ENCODE data around the gene PRODH2.

The PRODH2 gene

GRCh38 chr19:35766571-35767104 lies 46.0 kb downstream of the PRODH2 start:
- Histone ChIP-seq H3K9me2 (replicated peaks; ENCODE audit: low read depth, low read length) (no peaks in the 10 kb centered on the region), H3K9ac (ENCODE audit: low read depth, low read length, poor library complexity, severe bottlenecking) (no peak overlapping the region), H3K9me3 (ENCODE audit: insufficient read depth, low read depth, low read length) (no peaks in the 10 kb centered on the region), H3K27me3 (ENCODE audit: insufficient read depth, low read length, poor library complexity, severe bottlenecking) (no peaks in the 10 kb centered on the region), H3F3A (ENCODE audit: low read depth) (no peaks in the 10 kb centered on the region), H3K4me1 (ENCODE audit: insufficient read depth, low read length, poor library complexity, severe bottlenecking) (no peaks in the 10 kb centered on the region), H3K4me2 (ENCODE audit: low read depth, low read length, poor library complexity, severe bottlenecking) (no peak overlapping the region), H3K4me3 (ENCODE audit: low read length, poor library complexity, severe bottlenecking) (no peak overlapping the region), H2AFZ (ENCODE audit: low read length) (no peak overlapping the region), H3K79me2 (ENCODE audit: insufficient read depth, low read length) (no peaks in the 10 kb centered on the region), H3K36me3 (ENCODE audit: insufficient read depth, low read length) (no peaks in the 10 kb centered on the region), H4K20me1 (ENCODE audit: insufficient read depth, low read length, poor library complexity, severe bottlenecking) (no peaks in the 10 kb centered on the region)
- no peak for TF ChIP-seq CTCF (conservative IDR thresholded peaks at IDR 0.05; ENCODE audit: low read length)
- no peak for TF ChIP-seq EZH2phosphoT487 (IDR thresholded peaks at IDR 0.05; ENCODE audit: borderline replicate concordance)

- no peaks in the 10 kb centered on the region for H3F3A ChIP-seq (ENCODE audit: low read depth)
- no peaks in the 10 kb centered on the region for H3K9me2 ChIP-seq (replicated peaks; ENCODE audit: low read depth, low read length)
- H4K20me1 ChIP-seq (ENCODE audit: insufficient read depth, low read length, poor library complexity, severe bottlenecking), result no peaks in the 10 kb centered on the region
- H3K9me3 ChIP-seq (ENCODE audit: insufficient read depth, low read depth, low read length), result no peaks in the 10 kb centered on the region
- H2AFZ ChIP-seq (ENCODE audit: low read length), result no peak overlapping the region
- no peaks in the 10 kb centered on the region for H3K36me3 ChIP-seq (ENCODE audit: insufficient read depth, low read length)
- no peak for TF ChIP-seq CTCF (conservative IDR thresholded peaks at IDR 0.05; ENCODE audit: low read length)
- TF ChIP-seq EZH2phosphoT487 (IDR thresholded peaks at IDR 0.05; ENCODE audit: borderline replicate concordance), result no peak
- H3K27me3 ChIP-seq (ENCODE audit: insufficient read depth, low read length, poor library complexity, severe bottlenecking), result no peaks in the 10 kb centered on the region
- H3K4me3 ChIP-seq (ENCODE audit: low read length, poor library complexity, severe bottlenecking), result no peak overlapping the region
- H3K4me1 ChIP-seq (ENCODE audit: insufficient read depth, low read length, poor library complexity, severe bottlenecking), result peaks cover 2% of the 10 kb centered on the region
- H3K79me2 ChIP-seq (ENCODE audit: insufficient read depth, low read length), result peaks cover 3% of the 10 kb centered on the region; the same call in 1 of the 2 replicates
- no peak overlapping the region for H3K9ac ChIP-seq (ENCODE audit: low read depth, low read length, poor library complexity, severe bottlenecking)
- no peak overlapping the region for H3K4me2 ChIP-seq (ENCODE audit: low read depth, low read length, poor library complexity, severe bottlenecking)
Observed at GRCh38 chr19:35764432-35765315, 48.0 kb downstream of the PRODH2 start.

GRCh38 chr19:35760711-35761349 lies 51.8 kb downstream of the PRODH2 start:
- Histone ChIP-seq H3K9ac (ENCODE audit: low read depth, low read length, poor library complexity, severe bottlenecking) (no peak overlapping the region), H3K4me1 (ENCODE audit: insufficient read depth, low read length, poor library complexity, severe bottlenecking) (peaks cover 13% of the 10 kb centered on the region)
- TF ChIP-seq CTCF (conservative IDR thresholded peaks at IDR 0.05; ENCODE audit: low read length) (no peak), EZH2phosphoT487 (IDR thresholded peaks at IDR 0.05; ENCODE audit: borderline replicate concordance) (no peak)

More at GRCh38 chr19:35760711-35761349, 51.8 kb downstream of the PRODH2 start:
- Histone ChIP-seq H3K36me3 (ENCODE audit: insufficient read depth, low read length) (no peaks in the 10 kb centered on the region), H3K9me3 (ENCODE audit: insufficient read depth, low read depth, low read length) (no peaks in the 10 kb centered on the region), H3K4me2 (ENCODE audit: low read depth, low read length, poor library complexity, severe bottlenecking) (no peak overlapping the region), H3K79me2 (ENCODE audit: insufficient read depth, low read length) (peaks cover 13% of the 10 kb centered on the region; the same call in 1 of the 2 replicates), H3K4me3 (ENCODE audit: low read length, poor library complexity, severe bottlenecking) (no peak overlapping the region), H3F3A (ENCODE audit: low read depth) (no peaks in the 10 kb centered on the region), H3K27me3 (ENCODE audit: insufficient read depth, low read length, poor library complexity, severe bottlenecking) (no peaks in the 10 kb centered on the region), H3K9me2 (replicated peaks; ENCODE audit: low read depth, low read length) (no peaks in the 10 kb centered on the region), H4K20me1 (ENCODE audit: insufficient read depth, low read length, poor library complexity, severe bottlenecking) (no peaks in the 10 kb centered on the region), H2AFZ (ENCODE audit: low read length) (no peak overlapping the region)

All from Loucy (cell line).